A549 (cell line): Measurements from ENCODE around the gene EML4. TPM values are rescaled to one million over a fixed set of nuclear protein-coding genes. Genes with fewer than 3 reads are reported as not detected.

Source experiments
- ATAC-seq, 2 experiments: fragments of 200-7000 bp in 1 of 2; fragments of >200 bp in 1 of 2; cut with Nextera tagmentation in 1 of 2; cut with Tn5 transposase in 1 of 2; 3 replicates each; pipeline versions ENCODE4 v1.8.0 to v1.9.1; 2018 to 2020; ENCODE audit warnings: mild to moderate bottlenecking in 1 of 2, moderate library complexity in 1 of 2
- CTCF ChIA-PET: fragments of 300-600 bp; sonication (Branson Sonifier 250); formaldehyde crosslinking; extraction: SDS; loops from one replicate; lab custom pipeline; 2021; ENCODE audit warnings: antibody characterized with exemption, inconsistent platforms; lab: Yijun Ruan, JAX
- POLR2A ChIA-PET: fragments of 350-600 bp; formaldehyde crosslinking; extraction: SDS; loops from one replicate; lab custom pipeline; 2021; ENCODE audit warnings: antibody characterized with exemption, inconsistent platforms; lab: Yijun Ruan, JAX
- DNase-seq, 2 experiments: peaks; one replicate each; pipeline versions ENCODE4 v3.0.0 to v3.0.0-alpha.2; 2011 to 2016; ENCODE audit warnings: low read depth in 1 of 2, low spot score in 1 of 2
- FAIRE-seq: peaks from 2 replicates; lab custom pipeline; 2011; peaks lifted over from hg19 to GRCh38; lab: Jason Lieb, UNC
- H3K27ac ChIP-seq, 2 experiments: fragments of >200 bp; sonication (Bioruptor Twin); formaldehyde crosslinking; 3 replicates each; pipeline ENCODE4 v1.5.1; 2016 to 2017
- H3K4me1 ChIP-seq: fragments of >200 bp; sonication (Bioruptor Twin); formaldehyde crosslinking; 3 replicates; pipeline ENCODE4 v1.6.1; 2016
- H3K4me2 ChIP-seq: fragments of >200 bp; sonication (Bioruptor Twin); formaldehyde crosslinking; 3 replicates; pipeline ENCODE4 v1.6.1; 2016
- H3K4me3 ChIP-seq: fragments of >200 bp; sonication (Bioruptor Twin); formaldehyde crosslinking; 3 replicates; pipeline ENCODE4 v1.5.1; 2016
- H3K9me3 ChIP-seq: fragments of >200 bp; sonication (Bioruptor Twin); formaldehyde crosslinking; 3 replicates; pipeline ENCODE4 v1.6.1; 2016
- ATOH8 ChIP-seq: fragments of 250-450 bp; sonication (Bioruptor Pico); IDR thresholded peaks from 2 replicates; pipeline ENCODE4 v1.5.0; 2020; ENCODE audit warnings: low read depth, mild to moderate bottlenecking, moderate library complexity
- BHLHE40 ChIP-seq: IDR thresholded peaks from 2 replicates; pipeline ENCODE4 v1.6.1; 2012; ENCODE audit warnings: low read depth, low read length, inconsistent platforms
- CBX2 ChIP-seq: fragments of 200-600 bp; sonication (generic); IDR thresholded peaks from 2 replicates; pipeline ENCODE4 v1.6.1; 2016; ENCODE audit warnings: low read depth, mild to moderate bottlenecking, borderline replicate concordance
- CTCF ChIP-seq: fragments of >200 bp; sonication (Bioruptor Twin); formaldehyde crosslinking; IDR thresholded peaks from 3 replicates; pipeline ENCODE4 v1.5.1; 2016
- EHF ChIP-seq: fragments of 250-450 bp; sonication (Bioruptor Pico); IDR thresholded peaks from 2 replicates; pipeline ENCODE4 v1.5.0; 2020; ENCODE audit warnings: mild to moderate bottlenecking
- EP300 ChIP-seq, 2 experiments: fragments of >200 bp; sonication (Bioruptor Twin); formaldehyde crosslinking; IDR thresholded peaks; 2 replicates in 1 of 2; 3 replicates in 1 of 2; pipeline ENCODE4 v1.6.1; 2016 to 2017
- FOSB ChIP-seq: fragments of 250-450 bp; sonication (Bioruptor Pico); IDR thresholded peaks from 2 replicates; pipeline ENCODE4 v1.5.0; 2020; ENCODE audit warnings: mild to moderate bottlenecking, moderate library complexity
- GATA3 ChIP-seq: IDR thresholded peaks from 2 replicates; pipeline ENCODE4 v1.6.1; 2012; ENCODE audit warnings: borderline replicate concordance
- HDAC2 ChIP-seq: fragments of 200-600 bp; sonication (generic); IDR thresholded peaks from 2 replicates; pipeline ENCODE4 v1.6.1; 2016
- HEYL ChIP-seq: fragments of 250-450 bp; sonication (Bioruptor Pico); IDR thresholded peaks from 2 replicates; pipeline ENCODE4 v1.8.0; 2021; ENCODE audit warnings: mild to moderate bottlenecking, moderate library complexity
- HMGXB4 ChIP-seq: fragments of 250-450 bp; sonication (Bioruptor Pico); IDR thresholded peaks from 2 replicates; pipeline ENCODE4 v1.5.0; 2021; ENCODE audit warnings: mild to moderate bottlenecking, moderate library complexity, borderline replicate concordance
- HOXA7 ChIP-seq: fragments of 250-450 bp; sonication (Bioruptor Pico); IDR thresholded peaks from 2 replicates; pipeline ENCODE4 v1.5.0; 2020; ENCODE audit warnings: mild to moderate bottlenecking, moderate library complexity
- JUN ChIP-seq, 2 experiments: fragments of >200 bp; sonication (Bioruptor Twin); formaldehyde crosslinking; IDR thresholded peaks; 2 replicates in 1 of 2; 3 replicates in 1 of 2; pipeline ENCODE4 v1.6.1; 2016 to 2017
- JUNB ChIP-seq: fragments of >200 bp; sonication (Bioruptor Twin); formaldehyde crosslinking; IDR thresholded peaks from 2 replicates; pipeline ENCODE4 v1.6.1; 2016
- KDM1A ChIP-seq: fragments of 200-600 bp; sonication (generic); IDR thresholded peaks from 2 replicates; pipeline ENCODE4 v1.6.1; 2016; ENCODE audit warnings: low read depth, mild to moderate bottlenecking
- KDM5A ChIP-seq: fragments of 200-600 bp; sonication (generic); IDR thresholded peaks from 2 replicates; pipeline ENCODE4 v1.6.1; 2016; ENCODE audit warnings: antibody characterized with exemption, mild to moderate bottlenecking
- MAFK ChIP-seq: fragments of 450-650 bp; IDR thresholded peaks from 2 replicates; pipeline ENCODE4 v1.6.1; 2014; ENCODE audit not compliant: partially characterized antibody
- NPAS2 ChIP-seq: fragments of 250-450 bp; sonication (Bioruptor Pico); IDR thresholded peaks from 2 replicates; pipeline ENCODE4 v1.8.0; 2022; ENCODE audit warnings: mild to moderate bottlenecking, moderate library complexity, borderline replicate concordance
- NR3C1 ChIP-seq: fragments of >200 bp; sonication (Bioruptor Twin); formaldehyde crosslinking; IDR thresholded peaks from 3 replicates; pipeline ENCODE4 v1.6.1; 2017
- PHF8 ChIP-seq: fragments of 200-600 bp; sonication (generic); IDR thresholded peaks from 2 replicates; pipeline ENCODE4 v1.6.1; 2016; ENCODE audit warnings: low read depth, mild to moderate bottlenecking, antibody characterized with exemption, moderate library complexity, borderline replicate concordance
- RAD21 ChIP-seq, 2 experiments: fragments of >200 bp in 1 of 2; sonication (Bioruptor Twin) in 1 of 2; formaldehyde crosslinking in 1 of 2; IDR thresholded peaks in 1 of 2; conservative IDR thresholded peaks in 1 of 2; 2 replicates in 1 of 2; 3 replicates in 1 of 2; pipeline ENCODE4 v1.6.1; 2012 to 2018; ENCODE audit warnings: inconsistent platforms in 1 of 2
- RCOR1 ChIP-seq: fragments of 150-350 bp; IDR thresholded peaks from 2 replicates; pipeline ENCODE4 v1.6.1; 2014; ENCODE audit warnings: antibody characterized with exemption, low read length, low read depth
- RFX5 ChIP-seq: fragments of 450-650 bp; IDR thresholded peaks from 2 replicates; pipeline ENCODE4 v1.7.1; 2014; ENCODE audit warnings: antibody characterized with exemption, mild to moderate bottlenecking, moderate library complexity
- RNF2 ChIP-seq: fragments of 200-600 bp; sonication (generic); IDR thresholded peaks from 2 replicates; pipeline ENCODE4 v1.6.1; 2016; ENCODE audit warnings: low read depth, mild to moderate bottlenecking, antibody characterized with exemption, moderate library complexity, borderline replicate concordance
- SMC3 ChIP-seq: fragments of >200 bp; sonication (Bioruptor Twin); formaldehyde crosslinking; IDR thresholded peaks from 3 replicates; pipeline ENCODE4 v1.6.1; 2018; ENCODE audit warnings: inconsistent platforms
- SREBF2 ChIP-seq: fragments of 450-650 bp; IDR thresholded peaks from 2 replicates; pipeline ENCODE4 v1.6.1; 2014; ENCODE audit warnings: mild to moderate bottlenecking, moderate library complexity
- TFCP2L1 ChIP-seq: fragments of 250-450 bp; sonication (Bioruptor Pico); IDR thresholded peaks from 2 replicates; pipeline ENCODE4 v1.5.0; 2021; ENCODE audit warnings: mild to moderate bottlenecking
- ZFP36 ChIP-seq: fragments of 450-650 bp; IDR thresholded peaks from 2 replicates; pipeline ENCODE4 v1.6.1; 2014; ENCODE audit warnings: borderline replicate concordance; ENCODE audit not compliant: partially characterized antibody
- WGBS: methylation state at CpG from one replicate; pipeline ENCODE4 v1.1.6; 2017; ENCODE audit errors: missing lambda C conversion rate; 5-methylcytosine and 5-hydroxymethylcytosine counted together
- polyA plus RNA-seq, 4 experiments: library from polyadenylated mRNA; depleted of rRNA in 3 of 4; stranded (reverse); fragments of >200 nt; fragmentation: RNase III in 1 of 4; extraction: RNeasy Plus Mini Kit Qiagen cat#74134 plus additional on column Dnase treatment in 1 of 4; gene quantifications; 2 replicates in 3 of 4; 3 replicates in 1 of 4; pipeline ENCODE4 v1.2.3, GENCODE V29; 2011 to 2017
- TF ChIP-seq, protein P1 (sequence below): IDR thresholded peaks from 2 replicates; pipeline ENCODE4 v1.6.1; 2012

Gene EML4
- polyA plus RNA-seq, 2 of the 4 experiments (the other 2 are of a cell fraction): 34.6 to 130 TPM

DNA sequence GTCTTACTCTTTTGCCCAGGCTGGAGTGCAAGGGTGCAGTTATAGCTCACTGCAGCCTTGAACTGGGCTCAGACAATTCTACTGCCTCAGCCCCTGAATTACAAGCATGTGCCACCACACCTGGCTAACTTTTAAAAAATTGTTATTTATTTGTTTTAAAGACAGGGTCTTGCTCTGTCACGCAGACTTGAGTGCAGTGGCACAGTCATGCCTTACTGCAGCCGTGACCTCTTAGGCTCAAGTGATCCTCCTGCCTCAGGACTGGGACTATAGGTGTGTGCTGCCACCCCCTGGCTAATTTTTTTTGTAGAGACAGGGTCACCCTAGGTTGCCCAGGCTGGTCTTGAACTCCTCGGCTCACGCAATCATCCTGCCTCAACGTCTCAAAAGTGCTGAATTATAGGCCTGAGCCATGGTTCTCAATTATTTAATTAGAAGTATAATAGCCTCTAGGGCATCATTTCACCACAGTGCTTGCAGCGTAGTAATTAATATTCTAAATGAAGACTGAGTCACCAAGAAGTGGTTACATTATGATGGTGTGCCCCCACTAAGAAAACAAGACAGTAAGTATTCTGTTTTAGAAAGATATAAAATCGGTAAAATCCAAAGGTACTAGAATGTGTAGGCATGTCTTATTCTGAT is 69.6 kb downstream of the EML4 start:
- H3K27ac ChIP-seq: 0 out of 6 replicates have a peak overlapping the region, but pooled peaks of 1 of the 2 experiments have one; percentile 5
- FAIRE-seq (peak; percentile 95), ATAC-seq (peak; percentile 97 to 98), DNase-seq (peak in 1 of 2 experiments; percentile 76)
- H3K4me3 ChIP-seq: no peak overlapping the region
- TF ChIP-seq, protein P1, sequence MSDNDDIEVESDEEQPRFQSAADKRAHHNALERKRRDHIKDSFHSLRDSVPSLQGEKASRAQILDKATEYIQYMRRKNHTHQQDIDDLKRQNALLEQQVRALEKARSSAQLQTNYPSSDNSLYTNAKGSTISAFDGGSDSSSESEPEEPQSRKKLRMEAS: 0 out of 2 replicates have a peak, but pooled peaks have one; percentile 7
- no peak for TF ChIP-seq RNF2
- TF ChIP-seq MAFK: no peak
- no peak for TF ChIP-seq JUN (IDR thresholded peaks at IDR 0.05)
- peak; percentile 93 to 95 for TF ChIP-seq RAD21 (conservative IDR thresholded peaks at IDR 0.05 in 1 of 2, IDR thresholded peaks at IDR 0.05 in 1 of 2)
- peak; percentile 80 for TF ChIP-seq CTCF
- no peak for TF ChIP-seq EP300 (IDR thresholded peaks at IDR 0.05)
- no peak for TF ChIP-seq EHF (CRISPR knock-in tag)
- no peak for TF ChIP-seq PHF8
- TF ChIP-seq TFCP2L1: no peak
- TF ChIP-seq RFX5: no peak
- TF ChIP-seq JUNB: no peak
- TF ChIP-seq SREBF2: no peak
- TF ChIP-seq KDM1A: no peak
- no peak for TF ChIP-seq NPAS2 (CRISPR knock-in tag)
- no peak for TF ChIP-seq HEYL (CRISPR knock-in tag)
- peak; percentile 96 for TF ChIP-seq SMC3
- H3K4me2 ChIP-seq: no peak overlapping the region
- ChIA-PET POLR2A (interaction anchor here (0.6 kb wide), 1 partner anchor 397 kb away, joined by 3 read pairs; no protein-coding TSS in a partner anchor), CTCF (interaction anchor here (0.7 to 15.7 kb wide), 20 partner anchors 9 to 333 kb away, joined by 3 to 133 read pairs (median 4); no protein-coding TSS in a partner anchor)
- WGBS: 48% methylated on average over 7 of the region's 7 CpGs
- H3K4me1 ChIP-seq: peaks cover 29% of the 10 kb centered on the region
- H3K9me3 ChIP-seq: no peaks in the 10 kb centered on the region

GRCh38 chr2:42239289-42239661 is 70.1 kb downstream of the EML4 start:
- no peak for DNase-seq
- POLR2A ChIA-PET: interaction anchor here (0.6 kb wide), 1 partner anchor 397 kb away, joined by 3 read pairs; no protein-coding TSS in a partner anchor
- peak overlapping the region; percentile 5; the same call in 1 of the 3 replicates for H3K4me2 ChIP-seq
- no peak overlapping the region for H3K4me3 ChIP-seq
- no peak for TF ChIP-seq FOSB (CRISPR knock-in tag)
- TF ChIP-seq GATA3: 0 out of 2 replicates have a peak, but pooled peaks have one; percentile 21
- TF ChIP-seq, all 56 proteins: peak for 1
- 57% methylated on average over 3 of the region's 3 CpGs for WGBS
- ATAC-seq: no peak
- CTCF ChIA-PET: interaction anchor here (0.6 to 15.7 kb wide), 15 partner anchors 10 to 372 kb away, joined by 3 to 133 read pairs (median 3); no protein-coding TSS in a partner anchor
- no peaks in the 10 kb centered on the region for H3K9me3 ChIP-seq
- peaks cover 24% of the 10 kb centered on the region for H3K4me1 ChIP-seq
- FAIRE-seq: no peak
- H3K27ac ChIP-seq: no peak overlapping the region

GRCh38 chr2:42239811-42240210 is 70.7 kb downstream of the EML4 start:
- no peak overlapping the region for H3K4me3 ChIP-seq
- CTCF ChIA-PET: interaction anchor here (0.6 to 15.7 kb wide), 18 partner anchors 9 to 372 kb away, joined by 3 to 133 read pairs (median 4); no protein-coding TSS in a partner anchor
- no peak for ATAC-seq
- peak overlapping the region; percentile 5; the same call in 1 of the 3 replicates for H3K4me2 ChIP-seq
- TF ChIP-seq JUNB: no peak
- TF ChIP-seq RFX5: no peak
- no peak for TF ChIP-seq NR3C1
- TF ChIP-seq, protein P1: no peak
- TF ChIP-seq MAFK: no peak
- TF ChIP-seq CBX2: no peak
- TF ChIP-seq HDAC2: no peak
- no peak for TF ChIP-seq EP300 (IDR thresholded peaks at IDR 0.05)
- TF ChIP-seq HMGXB4 (CRISPR knock-in tag): no peak
- TF ChIP-seq KDM5A: no peak
- TF ChIP-seq BHLHE40: no peak
- no peak for TF ChIP-seq ZFP36
- TF ChIP-seq RCOR1: no peak
- TF ChIP-seq HOXA7 (CRISPR knock-in tag): no peak
- no peak for TF ChIP-seq ATOH8 (CRISPR knock-in tag)
- TF ChIP-seq, all 56 proteins: peak for 0
- no peak for DNase-seq
- Histone ChIP-seq H3K27ac (no peak overlapping the region), H3K4me1 (peaks cover 24% of the 10 kb centered on the region), H3K9me3 (no peaks in the 10 kb centered on the region)
- POLR2A ChIA-PET: interaction anchor here (0.6 kb wide), 1 partner anchor 398 kb away, joined by 3 read pairs; no protein-coding TSS in a partner anchor
- WGBS: 63% methylated on average over 1 of the region's 1 CpG
- no peak for FAIRE-seq
